HG03108 (cell line): ENCODE measurements around the gene PLCL1.

Source experiments
- ATAC-seq: cut with Tn5 transposase; IDR thresholded peaks from one replicate; pipeline ENCODE4 v1.9.1; 2021; ENCODE audit warnings: moderate library complexity; ENCODE audit not compliant: unreplicated experiment

Gene PLCL1

DNA sequence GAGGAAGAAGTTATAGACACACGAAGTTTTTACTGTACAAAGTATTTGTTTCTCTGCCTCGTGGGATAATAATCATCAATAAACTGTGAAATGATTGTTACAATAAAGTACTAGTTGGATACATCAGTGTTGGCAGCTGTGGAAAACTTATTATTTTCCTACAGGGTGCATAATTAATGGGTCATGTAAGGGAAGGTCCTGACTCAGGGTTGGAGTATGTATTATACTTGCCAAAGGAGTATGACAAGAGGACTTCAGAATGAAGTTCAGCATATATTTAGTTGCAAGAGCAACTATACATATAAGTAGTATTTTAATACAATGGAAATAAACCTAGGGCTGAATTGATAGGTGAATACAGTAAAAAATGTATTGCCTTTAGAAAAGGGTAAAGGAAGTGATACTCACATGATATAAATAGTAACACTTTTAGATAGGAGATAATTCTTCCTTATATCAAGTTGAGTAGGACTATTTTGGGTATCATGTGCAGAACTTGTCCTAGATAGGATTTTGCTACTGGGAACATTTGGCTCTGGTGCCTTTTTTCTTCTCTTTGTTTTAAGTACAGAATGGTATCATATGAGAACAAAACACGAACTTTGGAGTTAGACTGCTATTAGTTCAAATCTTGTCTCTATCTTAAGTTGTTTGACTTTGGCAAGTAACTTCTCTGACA, 79.1 kb downstream of the PLCL1 start:
- ATAC-seq: no peak

DNA sequence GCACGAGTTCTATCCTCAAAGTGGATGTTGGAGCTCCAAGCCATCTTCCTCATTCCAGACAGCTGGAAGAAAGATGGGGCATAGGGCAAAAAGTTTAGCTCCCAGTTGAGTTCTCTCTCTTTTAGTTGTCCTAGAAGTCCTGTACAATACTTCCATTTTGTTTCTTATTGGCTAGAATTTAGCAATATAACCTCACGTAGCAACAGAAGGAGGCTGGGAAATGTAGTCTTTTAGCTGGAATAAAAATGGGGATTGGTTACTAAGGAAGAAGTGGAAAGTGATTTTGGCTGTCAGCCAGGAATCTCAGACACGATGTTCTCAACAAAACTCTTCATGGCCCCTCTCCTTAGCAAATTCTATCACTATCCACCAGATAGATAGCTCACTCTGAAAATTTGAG, 79.9 kb downstream of the PLCL1 start:
- no peak for ATAC-seq

DNA sequence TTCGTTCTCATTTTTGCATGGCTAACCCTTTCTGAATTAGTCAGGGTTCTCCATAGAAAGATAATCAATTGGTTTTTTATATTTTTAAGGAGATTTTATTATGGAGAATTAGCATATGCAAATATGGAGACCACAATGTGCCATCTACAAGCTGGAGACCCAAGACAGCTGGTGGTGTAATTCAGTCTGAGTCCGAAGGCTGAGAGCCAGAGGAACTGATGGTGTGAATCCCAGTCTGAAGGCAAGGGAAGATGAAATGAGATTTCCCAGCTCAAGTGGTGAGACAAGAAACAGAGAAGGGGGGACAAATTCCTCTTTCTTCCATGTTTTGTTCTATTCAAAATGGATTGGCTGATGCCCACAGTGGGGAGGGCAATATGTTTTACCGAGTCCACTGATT, 80.7 kb downstream of the PLCL1 start:
- ATAC-seq: no peak

DNA sequence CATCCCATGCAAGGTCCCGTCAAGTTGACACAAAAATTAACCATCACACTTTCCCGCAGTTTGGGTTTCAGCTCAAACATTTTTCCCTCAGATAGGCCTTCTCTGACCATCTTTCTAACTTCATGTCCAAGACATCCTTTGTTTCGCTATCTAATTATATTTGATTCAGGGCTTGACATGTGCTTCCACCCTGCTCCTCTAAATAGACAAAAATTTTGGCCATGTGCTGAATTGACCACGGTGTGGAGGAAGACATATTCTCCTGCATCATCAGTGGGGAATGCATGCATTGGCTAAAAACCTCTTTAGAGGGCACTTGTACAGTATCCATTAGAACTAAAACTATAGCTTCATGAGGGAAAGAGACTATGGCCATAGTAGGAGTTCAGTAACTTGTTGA, 81.2 kb downstream of the PLCL1 start:
- no peak for ATAC-seq

DNA sequence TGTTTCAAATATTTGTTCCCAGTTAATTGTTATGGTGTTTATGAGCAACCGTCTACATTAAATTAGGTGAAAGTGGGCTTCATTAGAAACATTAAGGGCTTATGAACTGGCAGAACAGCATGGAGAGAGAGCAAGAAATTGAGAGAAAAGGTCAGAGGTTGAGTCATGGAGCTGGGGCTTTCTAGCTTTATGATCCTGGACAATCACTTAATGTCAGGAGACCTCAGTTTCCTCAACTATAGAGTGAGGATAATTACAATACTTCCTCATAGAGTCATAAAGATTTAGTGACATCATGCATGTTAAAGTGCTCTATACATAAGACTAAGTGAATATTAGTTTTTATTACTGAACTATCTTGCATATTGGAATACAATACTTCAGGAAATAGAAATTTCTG, 83.9 kb downstream of the PLCL1 start:
- no peak for ATAC-seq

DNA sequence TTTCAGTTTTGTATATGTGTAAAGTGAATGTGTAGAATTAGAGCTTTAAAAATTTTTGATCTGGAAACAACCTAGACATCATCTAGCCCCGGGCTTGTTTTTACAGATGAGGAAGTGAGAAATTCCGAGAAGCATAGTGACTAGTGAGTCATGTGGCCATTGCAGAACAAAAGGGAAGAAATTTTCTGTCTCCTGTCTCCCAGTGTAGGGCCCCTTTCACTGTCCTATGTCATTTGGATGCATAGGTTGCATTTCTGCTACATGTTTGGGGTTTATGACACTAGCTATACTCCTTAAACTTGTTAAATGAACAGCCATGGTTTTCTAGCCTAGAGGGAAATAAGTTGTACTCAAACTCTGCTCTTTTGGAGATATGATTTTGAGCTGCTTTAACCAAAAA, 84.6 kb downstream of the PLCL1 start:
- ATAC-seq: peak; percentile 99

DNA sequence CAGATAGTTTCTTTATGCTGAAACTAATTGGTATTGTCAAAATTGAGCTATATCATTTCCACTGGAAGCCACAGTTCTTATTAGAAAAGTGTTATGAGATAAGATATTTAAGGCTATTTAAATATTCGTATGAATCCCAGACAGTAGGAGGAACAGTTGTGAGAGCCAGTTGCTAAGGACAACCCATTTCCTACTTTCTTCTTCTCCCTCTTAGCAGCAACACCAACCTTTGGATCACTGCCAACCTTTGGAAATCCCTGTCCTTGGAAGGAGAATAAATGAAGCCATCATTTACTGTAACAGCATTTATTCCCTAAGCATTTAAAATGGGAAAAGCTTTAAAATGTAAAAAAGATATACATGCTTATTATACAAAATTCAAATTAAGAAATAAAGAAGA, 85.8 kb downstream of the PLCL1 start:
- ATAC-seq: no peak

DNA sequence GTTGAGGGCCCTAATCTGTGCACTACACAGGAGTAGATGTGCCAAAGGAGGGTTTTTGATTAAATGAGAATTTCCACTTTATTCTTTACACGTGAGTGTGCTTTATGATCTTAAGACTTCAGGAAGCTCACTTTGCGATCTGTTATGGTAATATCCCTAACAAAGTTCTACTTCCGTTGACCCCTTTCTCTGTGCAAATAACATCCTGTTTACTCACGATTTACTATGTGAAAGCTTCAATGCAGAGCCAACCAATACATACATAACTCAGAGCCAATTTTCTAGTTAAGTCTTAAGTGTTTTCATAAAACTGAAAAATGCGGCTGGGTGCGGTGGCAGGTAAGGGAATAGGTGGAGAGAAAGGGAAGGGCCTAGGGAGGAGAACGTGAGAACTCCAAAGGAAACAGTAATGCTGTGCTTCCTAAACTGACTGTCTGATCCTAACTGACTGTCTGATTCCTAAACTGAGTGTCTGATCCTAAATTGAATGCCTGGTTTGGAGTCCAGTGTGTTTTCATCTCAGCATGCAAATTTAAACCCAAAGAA, 87.6 kb downstream of the PLCL1 start:
- ATAC-seq: no peak

DNA sequence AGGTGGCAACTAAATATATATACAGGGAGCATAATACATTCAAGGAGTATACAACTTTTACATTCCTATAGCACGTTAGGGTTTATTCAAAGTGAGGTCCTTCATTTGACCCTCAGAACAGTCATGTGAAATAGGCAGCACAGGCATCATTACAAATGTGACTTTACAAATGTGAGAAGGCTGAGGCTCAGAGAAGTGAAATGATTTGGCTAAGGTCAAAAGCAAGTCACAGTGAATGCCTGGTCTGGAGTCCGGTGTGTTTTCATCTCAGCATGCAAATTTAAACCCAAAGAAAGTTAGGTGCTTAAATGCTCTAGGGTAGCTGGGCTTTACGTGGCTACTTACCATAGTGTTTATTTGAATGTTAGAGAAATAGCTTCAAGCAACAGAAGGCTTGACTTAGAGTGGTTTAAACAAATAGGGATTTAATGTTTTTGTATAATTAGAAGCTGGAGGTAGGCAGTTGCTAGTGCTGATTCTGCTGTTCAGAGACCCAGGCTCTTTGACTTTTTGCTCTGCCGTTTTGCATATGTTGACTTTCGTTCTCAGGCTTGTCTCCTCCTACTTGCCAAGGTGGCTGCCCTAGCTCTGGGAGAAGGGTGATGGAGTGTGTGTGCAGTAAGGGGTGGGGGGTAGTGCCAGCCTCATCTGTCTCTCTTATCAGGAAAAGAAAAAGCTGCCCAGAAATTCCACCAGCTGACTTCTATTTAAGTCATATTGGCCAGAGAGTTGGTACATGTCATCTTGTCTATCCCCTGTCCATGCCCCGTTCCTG, 89.2 kb downstream of the PLCL1 start:
- ATAC-seq: no peak

DNA sequence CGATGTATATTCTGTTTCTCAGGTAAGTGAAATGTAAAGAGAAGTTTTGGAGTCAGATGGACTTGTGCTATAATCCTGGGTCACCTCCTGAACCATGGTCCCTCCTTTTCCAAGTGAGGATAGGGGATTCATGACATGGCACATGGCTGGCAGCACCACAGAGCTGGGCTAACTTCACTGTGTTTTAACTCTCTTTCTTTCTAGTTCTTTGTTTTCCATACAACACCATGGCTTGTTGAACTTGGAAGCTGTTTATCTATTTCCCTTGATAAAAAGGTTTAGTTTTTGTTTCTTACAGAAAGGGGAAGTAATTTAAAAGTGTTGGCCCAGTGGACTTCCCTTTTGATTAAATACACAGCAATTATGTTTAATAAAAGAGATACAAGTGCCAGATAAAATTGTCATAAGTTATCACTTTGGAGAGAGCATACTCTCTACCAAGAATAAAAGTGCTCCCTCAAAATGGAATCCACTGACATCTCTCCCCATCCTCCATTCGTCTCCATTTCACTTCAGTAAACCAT, 90.4 kb downstream of the PLCL1 start:
- ATAC-seq: no peak

DNA sequence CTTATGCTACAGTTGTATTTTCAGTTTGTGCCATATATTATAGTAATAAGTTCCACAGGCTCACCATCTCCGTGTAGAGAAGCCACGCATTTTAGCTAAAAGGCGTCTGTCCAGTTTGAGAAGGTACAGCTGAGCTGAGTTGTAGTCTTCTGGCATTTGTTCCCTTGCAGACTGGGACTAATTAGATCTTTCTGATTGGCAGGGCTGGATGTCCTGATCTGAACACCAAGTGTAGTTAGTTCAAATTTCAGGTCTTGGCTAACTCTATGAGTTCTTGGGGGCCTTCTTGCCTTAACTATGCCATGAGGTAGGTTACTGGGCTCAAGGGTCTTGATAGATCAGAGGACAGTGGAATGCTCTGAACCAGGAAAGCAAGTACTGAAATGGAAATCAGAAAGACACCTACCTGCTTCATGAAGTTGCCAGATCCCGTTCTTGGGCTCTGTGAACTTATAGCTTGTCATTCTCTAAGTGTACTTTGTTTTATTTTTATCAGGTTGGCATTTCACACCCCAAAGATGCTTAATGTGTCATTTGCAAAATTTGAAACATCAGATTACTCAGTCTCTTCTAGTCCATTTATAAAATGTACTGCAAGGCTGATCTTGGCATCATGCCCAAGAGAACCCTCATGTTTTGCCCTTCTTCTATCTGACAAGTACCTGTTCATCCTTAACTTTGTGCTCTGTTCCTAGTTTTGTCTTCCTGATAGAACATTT, 93.7 kb downstream of the PLCL1 start:
- ATAC-seq: no peak

DNA sequence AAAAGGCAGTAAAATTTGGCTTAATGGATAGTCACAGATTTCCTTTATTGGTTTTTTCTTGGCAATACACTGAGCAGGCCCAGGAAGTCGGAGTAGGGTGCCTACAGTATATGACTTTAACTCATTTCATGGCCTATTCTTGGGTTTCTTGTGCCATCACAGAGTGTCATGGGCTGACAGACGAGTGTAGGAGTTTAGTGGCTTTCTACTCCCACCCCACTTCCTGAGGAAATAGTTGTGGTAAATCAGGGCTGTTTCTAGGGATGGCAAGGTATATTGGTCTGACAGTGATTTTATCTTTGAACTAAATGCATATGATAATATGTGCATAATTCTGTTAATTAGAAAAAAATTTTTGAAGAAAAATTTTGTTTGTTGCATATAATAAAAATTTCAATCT, 100.1 kb downstream of the PLCL1 start:
- no peak for ATAC-seq

DNA sequence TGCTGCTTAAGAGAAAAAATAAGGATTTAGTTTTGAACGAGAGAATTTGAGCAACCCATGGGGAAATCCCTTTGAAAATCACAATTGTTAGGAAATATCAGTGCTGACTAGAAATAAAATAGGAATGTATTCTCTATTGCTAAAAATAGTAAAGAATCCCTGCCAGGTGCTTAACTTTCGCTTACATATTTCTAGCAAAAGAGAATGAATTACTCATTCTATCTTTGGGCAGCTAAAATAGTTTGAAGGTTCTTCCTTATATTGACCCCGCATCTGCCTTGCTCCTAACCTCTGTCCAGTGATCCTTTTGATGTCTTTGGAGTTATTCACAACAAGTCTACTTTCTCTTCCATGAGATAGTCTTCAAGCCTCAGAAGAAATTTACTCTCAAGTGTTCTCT, 103.8 kb downstream of the PLCL1 start:
- ATAC-seq: no peak

DNA sequence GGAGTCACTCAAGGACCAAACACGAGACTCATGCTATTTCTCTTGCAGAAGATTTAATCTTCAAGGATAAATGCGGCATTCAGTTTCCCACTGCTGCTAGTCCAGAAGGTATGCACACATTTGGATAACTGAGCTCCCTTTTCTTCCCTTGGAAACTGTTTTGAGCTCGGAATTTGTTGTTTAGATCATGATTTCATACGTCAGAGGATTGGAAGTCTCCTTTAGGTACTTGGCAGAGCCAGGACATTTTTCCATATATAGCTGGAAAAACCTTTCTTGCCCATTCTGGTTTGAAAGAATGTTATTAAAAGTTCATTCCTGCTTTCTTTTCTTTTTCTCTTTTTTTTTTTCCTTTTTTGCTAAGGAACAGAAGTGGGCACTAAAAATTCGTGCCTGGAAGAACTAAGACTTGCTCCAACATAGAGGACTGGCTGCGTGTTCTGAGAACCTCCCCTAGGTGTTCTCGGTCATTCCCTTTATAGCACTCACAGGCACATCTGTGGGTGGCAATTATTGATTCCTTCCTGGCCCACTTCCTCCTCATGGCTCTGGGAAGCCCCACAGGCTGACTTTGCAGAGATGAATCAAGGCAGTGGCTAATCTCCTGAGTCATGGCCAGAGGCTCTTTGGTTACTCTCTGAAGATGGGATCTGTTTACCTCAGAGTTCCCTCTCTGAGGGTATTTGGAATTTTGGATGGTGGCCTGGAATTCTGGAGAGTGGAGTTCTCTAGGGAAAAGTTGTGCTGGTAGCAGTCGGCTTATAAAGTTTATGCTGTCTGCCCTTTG, 104.8 kb downstream of the PLCL1 start:
- ATAC-seq: no peak

DNA sequence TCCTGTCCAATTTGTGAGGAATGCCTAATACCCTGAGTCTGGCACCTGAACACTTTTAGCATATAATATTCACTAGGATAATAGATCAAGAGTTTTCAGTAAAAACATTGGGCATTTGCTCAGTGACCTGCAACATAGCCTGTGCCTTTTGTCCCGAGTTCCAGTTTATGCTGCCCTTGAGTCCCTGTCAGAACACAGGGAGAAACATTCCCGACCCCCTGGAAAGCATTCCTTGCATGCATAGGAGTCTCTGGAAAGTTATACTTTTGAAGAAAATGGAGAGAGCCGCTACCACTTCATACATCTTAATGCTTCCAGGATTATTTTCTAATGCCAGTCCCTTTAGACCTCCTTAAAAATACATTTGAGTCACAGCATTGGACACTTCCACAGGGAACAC, 107.3 kb downstream of the PLCL1 start:
- no peak for ATAC-seq

DNA sequence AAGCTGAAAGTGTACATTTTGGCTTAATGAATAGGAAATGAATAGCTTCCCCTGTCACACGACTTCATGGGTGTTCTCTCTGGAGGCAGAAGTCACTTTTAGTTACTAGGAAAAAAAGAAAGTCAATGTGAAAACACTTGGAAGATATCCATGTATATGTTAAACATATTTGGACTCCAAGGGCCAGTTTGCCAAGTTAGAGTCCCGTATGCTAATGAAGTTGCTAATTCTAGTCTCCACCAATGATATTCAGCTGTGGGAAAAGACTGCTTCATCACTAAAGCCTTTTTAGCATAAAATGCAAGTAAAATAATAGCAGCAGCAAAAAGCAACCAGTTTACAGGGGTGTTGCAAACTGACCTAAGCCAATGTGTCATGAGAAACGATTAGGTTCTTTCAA, 108.7 kb downstream of the PLCL1 start:
- no peak for ATAC-seq

DNA sequence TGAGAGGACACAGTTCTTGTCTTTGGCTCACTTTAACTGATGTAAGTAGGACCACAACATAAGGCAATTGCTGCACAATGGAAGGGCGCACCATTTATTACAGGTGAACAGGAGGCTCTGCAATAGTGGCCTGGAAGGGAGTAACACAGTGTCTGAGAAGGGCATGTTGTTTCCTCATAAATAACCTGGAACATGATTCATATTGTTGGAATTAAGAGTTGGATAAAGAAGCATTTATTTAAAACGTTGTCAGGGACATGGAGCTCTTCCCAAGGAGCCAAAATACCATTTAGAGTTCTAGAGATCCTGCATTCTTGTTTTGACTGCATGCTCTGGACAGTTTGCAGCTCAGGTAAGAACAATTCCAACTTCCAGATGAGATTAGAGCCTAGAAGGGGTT, 110.4 kb downstream of the PLCL1 start:
- no peak for ATAC-seq

DNA sequence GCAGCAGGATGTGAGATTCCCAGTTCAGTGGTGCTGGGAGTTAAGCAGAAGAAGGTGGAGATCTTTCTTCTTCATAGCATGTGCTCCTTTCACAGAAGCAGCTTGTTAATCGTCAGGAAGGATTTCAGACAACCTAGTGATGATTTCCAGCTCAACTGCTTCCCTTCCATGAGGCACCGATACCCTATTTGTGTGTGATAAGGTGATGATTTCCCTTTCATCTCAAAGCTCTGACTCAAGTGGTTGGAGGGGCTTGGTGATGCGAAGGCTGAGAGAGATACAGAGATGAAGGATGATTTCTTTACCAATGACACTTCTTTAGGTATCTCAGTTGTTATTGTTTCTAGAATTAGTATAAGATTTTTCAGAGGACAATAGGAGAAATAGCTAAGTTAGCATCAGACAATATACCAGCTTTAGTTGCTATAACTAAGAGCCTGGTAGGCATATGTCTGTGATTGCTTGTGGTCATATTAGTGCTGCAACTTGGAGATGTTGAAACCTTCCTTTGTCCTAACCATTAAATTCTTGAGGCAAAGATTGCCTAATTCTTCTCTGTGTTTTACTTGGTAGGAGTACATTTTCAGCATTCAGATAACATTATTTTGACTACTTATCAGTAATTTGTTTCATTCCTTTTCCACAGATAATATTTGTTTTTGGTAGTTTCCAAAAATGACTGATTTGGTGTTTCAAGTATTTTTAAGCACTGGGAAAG, 111.3 kb downstream of the PLCL1 start:
- no peak for ATAC-seq

DNA sequence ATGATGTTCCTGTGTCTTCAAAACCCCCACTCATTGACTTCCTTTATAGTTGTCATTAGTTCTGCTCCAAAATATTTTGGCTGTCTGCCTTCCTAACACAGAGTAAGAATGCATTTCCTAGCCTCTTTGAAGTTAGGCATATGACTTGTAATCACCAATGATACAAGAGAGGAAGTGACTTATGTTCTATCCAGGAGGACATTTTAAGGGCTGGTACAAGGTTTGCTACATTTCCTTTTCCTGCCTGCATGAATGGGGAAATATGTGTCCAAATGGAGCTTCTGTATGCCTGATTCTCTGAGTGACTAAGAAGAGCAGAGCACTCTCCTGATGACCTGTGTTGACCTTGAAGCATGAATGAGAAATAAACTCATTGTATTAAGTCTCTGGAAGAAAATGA, 115.1 kb downstream of the PLCL1 start:
- no peak for ATAC-seq

DNA sequence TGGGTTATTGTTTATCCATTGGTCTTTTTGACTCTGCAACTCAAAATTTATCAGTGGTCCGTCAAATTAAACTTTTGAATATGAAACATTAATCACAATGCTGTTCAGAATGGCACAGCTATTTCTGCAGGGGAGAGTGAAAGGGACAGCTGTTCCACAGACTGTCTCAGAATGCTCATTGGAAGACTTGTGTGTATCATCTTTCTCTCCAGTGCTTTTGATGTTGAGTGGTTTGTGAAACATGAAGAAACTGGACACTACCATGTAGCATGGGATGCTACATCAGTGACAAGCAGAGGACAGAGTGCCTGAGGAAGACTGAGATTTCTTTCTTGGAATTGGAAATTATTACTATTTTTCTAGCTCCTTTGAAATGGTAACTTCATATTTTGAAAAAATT, 115.7 kb downstream of the PLCL1 start:
- no peak for ATAC-seq
